Panc1 (cell line): Measurements from ENCODE around the gene CSTPP1. TPM values are rescaled to one million over a fixed set of nuclear protein-coding genes. Genes with fewer than 3 reads are reported as not detected.
"Not testable (repeated sequence)": the region's sequence is repeated elsewhere in the genome, so short reads cannot be mapped to it uniquely, and the experiment has no call there.

Source experiments
- ATAC-seq: fragments of 200-7000 bp; cut with Tn5 transposase; 2 replicates; pipeline ENCODE4 v1.9.1; 2020; ENCODE audit warnings: mild to moderate bottlenecking, moderate library complexity
- BruUV-seq: library from RNA; stranded (reverse); fragments of 400-500 nt; replicated peaks from 2 replicates; lab custom pipeline; 2021; lab: Mats Ljungman, UMichigan
- CTCF ChIA-PET: fragments of 300-600 bp; sonication (Branson Sonifier 250); formaldehyde crosslinking; loops from one replicate; lab custom pipeline; 2022; ENCODE audit warnings: antibody characterized with exemption; lab: Charles Lee
- POLR2A ChIA-PET: fragments of 300-600 bp; sonication (Branson Sonifier 250); formaldehyde crosslinking; loops from one replicate; lab custom pipeline; 2022; ENCODE audit warnings: antibody characterized with exemption; lab: Charles Lee
- DNase-seq: peaks from one replicate; pipeline ENCODE4 v3.0.0-alpha.2; 2010; ENCODE audit warnings: low read depth, low spot score
- H3K27ac ChIP-seq: 2 replicates; pipeline ENCODE4 v1.5.1; 2011; ENCODE audit warnings: mild to moderate bottlenecking, low read length, inconsistent platforms
- H3K27me3 ChIP-seq: fragments of 200-500 bp; sonication (Bioruptor generic); 2 replicates; pipeline ENCODE4 v1.6.0; 2014; ENCODE audit warnings: low read length, inconsistent platforms; ENCODE audit not compliant: control insufficient read depth, insufficient read depth
- H3K36me3 ChIP-seq: fragments of 200-500 bp; sonication (Bioruptor generic); 2 replicates; pipeline ENCODE4 v1.5.1; 2014; ENCODE audit warnings: inconsistent platforms, mild to moderate bottlenecking, low read length, moderate library complexity; ENCODE audit not compliant: control insufficient read depth, insufficient read depth
- H3K4me1 ChIP-seq: 2 replicates; pipeline ENCODE4 v1.5.1; 2011; ENCODE audit warnings: inconsistent platforms, mild to moderate bottlenecking, low read length, moderate library complexity; ENCODE audit not compliant: control insufficient read depth, insufficient read depth
- H3K4me3 ChIP-seq, 2 experiments: 2 replicates each; pipeline ENCODE4 v1.5.1; 2011 to 2012; ENCODE audit warnings: low read depth in 2 of 2, low read length in 2 of 2, mild to moderate bottlenecking in 2 of 2, inconsistent platforms in 1 of 2, moderate library complexity in 1 of 2
- H3K9me3 ChIP-seq: fragments of 200-500 bp; sonication (Bioruptor generic); 2 replicates; pipeline ENCODE4 v1.5.1; 2014; ENCODE audit warnings: low read depth, mild to moderate bottlenecking, inconsistent platforms, low read length, moderate library complexity; ENCODE audit not compliant: control insufficient read depth, insufficient read depth
- CTCF ChIP-seq: fragments of 450-650 bp; IDR thresholded peaks from 2 replicates; pipeline ENCODE4 v1.5.1; 2017; ENCODE audit warnings: mild to moderate bottlenecking
- POLR2AphosphoS5 ChIP-seq: IDR thresholded peaks from 2 replicates; pipeline ENCODE4 v1.6.1; 2012; ENCODE audit warnings: mild to moderate bottlenecking, low read depth, low read length, moderate library complexity
- REST ChIP-seq, 2 experiments: IDR thresholded peaks; 2 replicates each; pipeline ENCODE4 v1.6.1; 2011 to 2012; ENCODE audit warnings: low read depth in 2 of 2, control low read depth in 1 of 2, low read length in 1 of 2, mild to moderate bottlenecking in 1 of 2, moderate library complexity in 1 of 2; ENCODE audit not compliant: insufficient read depth in 1 of 2
- SIN3A ChIP-seq: IDR thresholded peaks from 2 replicates; pipeline ENCODE4 v1.6.1; 2012; ENCODE audit warnings: low read depth, mild to moderate bottlenecking, low read length, moderate library complexity, borderline replicate concordance; ENCODE audit not compliant: insufficient read depth
- TCF7L2 ChIP-seq: IDR thresholded peaks from 2 replicates; pipeline ENCODE4 v1.6.1; 2011; ENCODE audit warnings: mild to moderate bottlenecking, low read depth, low read length, inconsistent platforms
- in situ Hi-C: cut with HindIII; loops from 2 replicates; pipeline ENCODE4 v1.10.0; 2016; ENCODE audit warnings: low sequenced_read_pairs, low pct_unique_long_range_greater_than_20kb
- intact Hi-C: fragments of 100-400 bp; cut with micrococcal nuclease; formaldehyde crosslinking; loops from one replicate; pipeline ENCODE4 v1.10.0; 2022; ENCODE audit not compliant: unreplicated experiment
- total RNA-seq: library from RNA; stranded (reverse); gene quantifications from one replicate; pipeline ENCODE4 v1.2.1, GENCODE V29; 2021; ENCODE audit not compliant: unreplicated experiment

The CSTPP1 gene
- total RNA-seq, 1 experiment from 2014 or later: 29.0 TPM

- H3K36me3 ChIP-seq: no peaks in the 10 kb centered on the region
- H3K4me1 ChIP-seq: no peaks in the 10 kb centered on the region
- in situ Hi-C loops (no loop called here), intact Hi-C loops (no loop called here)
- CTCF ChIA-PET: interaction anchor here (0.6 kb wide), 1 partner anchor 390 kb away, joined by 4 read pairs; no protein-coding TSS in a partner anchor
- no peaks in the 10 kb centered on the region for H3K27me3 ChIP-seq
- no peak for ATAC-seq
- TF ChIP-seq POLR2AphosphoS5 (no peak), TCF7L2 (no peak), REST (IDR thresholded peaks at IDR 0.05; ENCODE audit: insufficient read depth in 1 of 2, low read depth in 2 of 2, low read length in 1 of 2) (no peak), CTCF (no peak), SIN3A (no peak)
- no peak overlapping the region for H3K4me3 ChIP-seq
- H3K9me3 ChIP-seq: no peaks in the 10 kb centered on the region
- no peak overlapping the region for H3K27ac ChIP-seq
- no TSS peak for BruUV-seq
- no peak for DNase-seq
- POLR2A ChIA-PET: interaction anchor here (0.6 to 0.7 kb wide), 2 partner anchors 53 to 70 kb away, joined by 4 to 5 read pairs; no protein-coding TSS in a partner anchor
These were observed 151.2 kb downstream of the CSTPP1 start for GRCh38 chr11:47087801-47088200.

GRCh38 chr11:47093541-47093940 lies 157.0 kb downstream of the CSTPP1 start:
- H3K4me1 ChIP-seq: no peaks in the 10 kb centered on the region
- no peaks in the 10 kb centered on the region for H3K9me3 ChIP-seq
- in situ Hi-C loops (no loop called here), intact Hi-C loops (no loop called here)
- H3K27me3 ChIP-seq: no peaks in the 10 kb centered on the region
- TF ChIP-seq CTCF (no peak), POLR2AphosphoS5 (no peak), SIN3A (no peak), REST (IDR thresholded peaks at IDR 0.05; ENCODE audit: insufficient read depth in 1 of 2, low read depth in 2 of 2, low read length in 1 of 2) (no peak), TCF7L2 (no peak)
- H3K27ac ChIP-seq: no peak overlapping the region
- ChIA-PET CTCF (no interaction called here), POLR2A (no interaction called here)
- ATAC-seq (no peak), DNase-seq (no peak)
- H3K4me3 ChIP-seq: no peak overlapping the region
- H3K36me3 ChIP-seq: no peaks in the 10 kb centered on the region
- BruUV-seq: no TSS peak

- H3K9me3 ChIP-seq, BruUV-seq, H3K4me3 ChIP-seq, POLR2A ChIA-PET, H3K4me1 ChIP-seq, H3K36me3 ChIP-seq, DNase-seq, in situ Hi-C loops, ATAC-seq, H3K27ac ChIP-seq, intact Hi-C loops, H3K27me3 ChIP-seq, CTCF ChIA-PET: not testable (repeated sequence)
These were observed 160.3 kb downstream of the CSTPP1 start for GRCh38 chr11:47096871-47097270.

GRCh38 chr11:47098223-47098622 lies 161.7 kb downstream of the CSTPP1 start:
- H3K4me1 ChIP-seq, intact Hi-C loops, H3K9me3 ChIP-seq, CTCF ChIA-PET, ATAC-seq, H3K36me3 ChIP-seq, DNase-seq, in situ Hi-C loops, H3K27me3 ChIP-seq, BruUV-seq, H3K27ac ChIP-seq, H3K4me3 ChIP-seq: not testable (repeated sequence)
- POLR2A ChIA-PET: interaction anchor here (0.7 kb wide), 1 partner anchor 218 kb away, joined by 3 read pairs; no protein-coding TSS in a partner anchor
